Suprapubic skin (tissue), 4 donors: ENCODE measurements around the gene ZNF691. TPM values are rescaled to one million over a fixed set of nuclear protein-coding genes. Genes with fewer than 3 reads are reported as not detected.

ENCODE experiments used
- total RNA-seq, 4 donors: library from RNA; depleted of rRNA; stranded (reverse); fragments of >200 nt; gene quantifications; one replicate each; pipeline ENCODE4 v1.1.0, GENCODE V29; 2016

Gene ZNF691
- total RNA-seq, 4 donors from 2014 or later, result 6.5 to 15.4 (median 12.1) TPM

Other genes with a start within 250 kb of the ZNF691 start
- gene PPIH, start 188.2 kb upstream of the ZNF691 start, total RNA-seq, result 10 to 100 TPM; 28.6 to 34.4 (median 29.9) TPM
- 100 to 1,000 TPM; 327 to 396 (median 357) TPM for gene YBX1, start 164.2 kb upstream of the ZNF691 start, total RNA-seq
- gene CLDN19, start 106.4 kb upstream of the ZNF691 start, total RNA-seq, result under 1 TPM in 3 of 4 donors, not detected in 1; 0.38 to 0.98 (median 0.44) TPM
- gene P3H1, start 79.6 kb upstream of the ZNF691 start, total RNA-seq, result 10 to 100 TPM; 12.5 to 19.8 (median 16.1) TPM
- gene C1orf50, start 79.4 kb upstream of the ZNF691 start, total RNA-seq, result 1 to 10 TPM; 2.2 to 7.6 (median 3.1) TPM
- gene TMEM269, start 61.6 kb upstream of the ZNF691 start, total RNA-seq, result under 1 TPM in 3 of 4 donors, not detected in 1; 0.11 to 0.17 (median 0.16) TPM
- gene ERMAP, start 29.5 kb upstream of the ZNF691 start, total RNA-seq, result 10 to 100 TPM in 3 of 4 donors, 1 to 10 TPM in 1; 8.9 to 26.2 (median 14.1) TPM
- gene SVBP, start 29.2 kb upstream of the ZNF691 start, total RNA-seq, result 10 to 100 TPM in 3 of 4 donors, 1 to 10 TPM in 1; 6.8 to 21.8 (median 13.9) TPM
- gene SLC2A1, start 112.3 kb downstream of the ZNF691 start, total RNA-seq, result 1,000 to 10,000 TPM in 1 of 4 donors, 100 to 1,000 TPM in 3; 466 to 1,239 (median 686) TPM